SK-N-MC (cell line): ENCODE results near the gene AMHR2.
A peak's percentile ranks its signal among the peaks of the same experiment; 100 is the strongest.

Experiments
- DNase-seq: peaks from one replicate; pipeline ENCODE4 v3.0.0-alpha.2; 2011; ENCODE audit warnings: low read depth, low spot score
- H3K27ac ChIP-seq: fragments of 200-600 bp; sonication (generic); 2 replicates; pipeline ENCODE4 v1.5.1; 2016; ENCODE audit warnings: mixed run types
- H3K36me3 ChIP-seq: fragments of 200-600 bp; sonication (generic); 2 replicates; pipeline ENCODE4 v1.6.1; 2017; ENCODE audit warnings: antibody characterized with exemption, low read length, mixed read lengths; ENCODE audit not compliant: insufficient read depth
- H3K4me3 ChIP-seq: fragments of 200-600 bp; sonication (generic); 2 replicates; pipeline ENCODE4 v1.5.1; 2016
- H3K9ac ChIP-seq: fragments of 200-600 bp; sonication (generic); 2 replicates; pipeline ENCODE4 v1.8.0; 2017; ENCODE audit warnings: mixed run types, mixed read lengths; ENCODE audit not compliant: insufficient read length
- H3K9me3 ChIP-seq: fragments of 200-600 bp; sonication (generic); 2 replicates; pipeline ENCODE4 v1.6.1; 2017; ENCODE audit warnings: low read depth, mild to moderate bottlenecking, antibody characterized with exemption, low read length, moderate library complexity, mixed read lengths
- EZH2 ChIP-seq: fragments of 200-600 bp; sonication (generic); IDR thresholded peaks from one replicate; pipeline ENCODE4 v1.6.1; 2017; ENCODE audit warnings: antibody characterized with exemption
- FOXP2 ChIP-seq: optimal IDR thresholded peaks from 2 replicates; pipeline ENCODE3; 2011; ENCODE audit warnings: mild to moderate bottlenecking, moderate library complexity; ENCODE audit not compliant: insufficient read depth; ENCODE audit errors: extremely low read length, control extremely low read depth
- POLR2AphosphoS5 ChIP-seq: IDR thresholded peaks from 2 replicates; pipeline ENCODE4 v1.6.1; 2012; ENCODE audit warnings: mild to moderate bottlenecking, low read depth, low read length, borderline replicate concordance

Gene AMHR2

GRCh38 chr12:53456654-53457366 lies 33.2 kb downstream of the AMHR2 start:
- Histone ChIP-seq H3K27ac (no peak overlapping the region), H3K9ac (no peak overlapping the region), H3K36me3 (peaks cover 92% of the 10 kb centered on the region), H3K9me3 (no peaks in the 10 kb centered on the region), H3K4me3 (no peak overlapping the region)
- TF ChIP-seq FOXP2 (no peak), POLR2AphosphoS5 (0 out of 2 replicates have a peak, but pooled peaks have one; percentile 17)
- no peak for DNase-seq

- Histone ChIP-seq H3K4me3 (no peak overlapping the region), H3K36me3 (peaks cover 100% of the 10 kb centered on the region), H3K9ac (no peak overlapping the region), H3K9me3 (no peaks in the 10 kb centered on the region), H3K27ac (peak overlapping the region; percentile 30)
- DNase-seq: no peak
- TF ChIP-seq EZH2 (no peak), POLR2AphosphoS5 (no peak)
Observed at GRCh38 chr12:53459097-53459496, 35.4 kb downstream of the AMHR2 start.

DNA sequence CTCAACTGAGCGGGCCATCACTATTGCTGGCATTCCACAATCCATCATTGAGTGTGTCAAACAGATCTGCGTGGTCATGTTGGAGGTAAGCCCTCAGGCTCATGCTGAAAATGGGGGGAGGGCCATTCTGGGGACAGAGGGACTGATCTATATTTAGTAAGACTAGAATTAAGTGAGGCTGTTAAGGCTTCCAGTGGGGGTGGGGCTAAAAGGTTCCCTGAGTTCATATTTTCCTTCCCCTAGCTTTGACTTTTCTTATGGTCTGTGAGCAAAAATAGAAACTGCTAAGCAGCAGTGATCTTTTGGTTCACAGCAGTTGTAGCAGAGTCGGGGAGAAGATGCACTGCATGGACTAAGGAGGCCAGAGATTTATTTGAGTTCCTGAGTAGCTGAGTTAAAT lies 37.4 kb downstream of the AMHR2 start:
- Histone ChIP-seq H3K36me3 (peaks cover 100% of the 10 kb centered on the region), H3K9me3 (no peaks in the 10 kb centered on the region), H3K9ac (no peak overlapping the region), H3K27ac (no peak overlapping the region), H3K4me3 (no peak overlapping the region)
- DNase-seq: no peak
- TF ChIP-seq EZH2: no peak
- TF ChIP-seq FOXP2: no peak
- TF ChIP-seq POLR2AphosphoS5: no peak

DNA sequence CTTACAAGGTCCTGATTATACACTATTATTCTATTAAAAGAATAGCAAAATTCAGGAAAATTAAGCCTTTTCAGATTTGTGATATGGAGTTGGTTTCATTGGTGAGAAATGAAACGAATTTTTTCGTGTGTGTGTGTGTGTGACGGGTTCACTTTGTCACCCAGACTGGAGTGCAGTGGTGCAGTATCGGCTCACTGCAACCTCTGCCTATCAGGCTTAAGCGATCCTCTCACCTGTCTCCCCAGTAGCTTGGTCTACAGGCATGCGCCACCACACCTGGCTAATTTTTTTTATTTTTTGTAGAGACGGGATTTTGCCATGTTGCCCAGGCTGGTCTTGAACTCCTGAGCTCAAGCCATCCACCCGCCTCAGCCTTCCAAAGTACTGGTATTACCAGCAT lies 37.9 kb downstream of the AMHR2 start:
- no peak for DNase-seq
- Histone ChIP-seq H3K27ac (peak overlapping the region; percentile 16; the same call in 1 of the 2 replicates), H3K9me3 (no peaks in the 10 kb centered on the region), H3K9ac (no peak overlapping the region), H3K4me3 (no peak overlapping the region), H3K36me3 (peaks cover 100% of the 10 kb centered on the region)
- TF ChIP-seq EZH2 (no peak), FOXP2 (no peak), POLR2AphosphoS5 (no peak)

- TF ChIP-seq EZH2: no peak
- TF ChIP-seq POLR2AphosphoS5: no peak
- TF ChIP-seq FOXP2: no peak
- Histone ChIP-seq H3K4me3 (no peak overlapping the region), H3K9me3 (no peaks in the 10 kb centered on the region), H3K27ac (no peak overlapping the region), H3K9ac (no peak overlapping the region), H3K36me3 (peaks cover 100% of the 10 kb centered on the region)
- no peak for DNase-seq
Observed at GRCh38 chr12:53462935-53463334, 39.3 kb downstream of the AMHR2 start.

GRCh38 chr12:53463802-53464560 lies 40.3 kb downstream of the AMHR2 start:
- TF ChIP-seq POLR2AphosphoS5 (no peak), EZH2 (no peak), FOXP2 (no peak)
- Histone ChIP-seq H3K27ac (peak overlapping the region; percentile 27; the same call in 1 of the 2 replicates), H3K9me3 (no peaks in the 10 kb centered on the region), H3K9ac (no peak overlapping the region), H3K36me3 (peaks cover 100% of the 10 kb centered on the region), H3K4me3 (no peak overlapping the region)
- no peak for DNase-seq

DNA sequence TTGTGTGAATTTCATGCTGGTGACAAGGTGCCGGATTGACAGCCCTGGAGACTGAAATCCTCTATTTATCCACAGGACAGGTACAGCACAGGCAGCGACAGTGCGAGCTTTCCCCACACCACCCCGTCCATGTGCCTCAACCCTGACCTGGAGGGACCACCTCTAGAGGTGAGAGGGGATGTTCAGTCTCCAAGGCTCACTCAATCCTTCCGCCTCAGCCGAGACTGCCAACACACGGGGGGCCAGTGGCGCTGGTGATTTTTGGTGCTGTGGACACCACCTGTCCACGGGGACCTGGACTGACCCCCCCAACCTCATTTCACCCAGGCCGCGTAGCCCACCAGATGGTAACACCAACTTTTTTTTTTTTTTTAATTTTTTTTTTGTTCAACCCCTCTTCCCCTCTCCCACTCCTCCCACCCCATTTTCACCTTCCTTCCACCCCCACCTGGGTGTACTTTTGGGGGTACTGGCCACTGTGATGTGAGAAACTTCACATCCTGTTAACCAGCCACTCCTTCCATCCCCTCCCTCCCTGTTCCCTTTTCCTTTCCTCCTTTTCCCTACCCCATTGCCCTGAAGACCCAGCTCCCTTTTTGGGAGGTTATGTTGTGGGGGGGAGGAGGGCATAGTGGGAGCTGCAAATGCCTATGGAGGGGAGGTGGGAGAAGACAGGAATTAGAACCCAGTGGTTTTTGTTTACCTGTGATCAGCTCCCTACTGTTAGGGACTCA lies 41.2 kb downstream of the AMHR2 start:
- Histone ChIP-seq H3K27ac (no peak overlapping the region), H3K36me3 (peaks cover 100% of the 10 kb centered on the region), H3K9me3 (no peaks in the 10 kb centered on the region), H3K4me3 (no peak overlapping the region), H3K9ac (no peak overlapping the region)
- no peak for DNase-seq
- TF ChIP-seq EZH2: no peak
- TF ChIP-seq FOXP2: no peak
- no peak for TF ChIP-seq POLR2AphosphoS5

DNA sequence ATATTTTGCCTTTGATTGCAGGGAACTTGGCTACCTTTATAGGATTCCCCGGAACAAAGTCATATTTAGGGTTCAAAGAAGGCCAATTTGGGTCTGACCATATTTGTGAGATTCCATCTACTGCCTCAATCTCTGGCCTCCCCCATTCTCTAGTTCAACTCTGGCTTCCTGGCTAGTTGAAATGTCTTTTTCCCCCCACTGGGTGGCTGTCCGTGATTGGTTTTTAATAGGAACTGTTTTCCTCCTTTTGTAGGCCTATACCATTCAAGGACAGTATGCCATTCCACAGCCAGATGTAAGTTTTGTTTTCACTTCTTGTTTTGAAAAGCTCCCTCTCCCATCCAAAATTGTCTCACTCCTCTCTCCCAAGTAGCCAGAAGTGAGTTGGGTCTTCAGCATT lies 42.0 kb downstream of the AMHR2 start:
- TF ChIP-seq FOXP2 (no peak), POLR2AphosphoS5 (no peak), EZH2 (no peak)
- H3K4me3 ChIP-seq: no peak overlapping the region
- 0 out of 2 replicates have a peak overlapping the region, but pooled peaks have one; percentile 26 for H3K27ac ChIP-seq
- peaks cover 100% of the 10 kb centered on the region for H3K36me3 ChIP-seq
- H3K9ac ChIP-seq: no peak overlapping the region
- no peak for DNase-seq
- no peaks in the 10 kb centered on the region for H3K9me3 ChIP-seq

DNA sequence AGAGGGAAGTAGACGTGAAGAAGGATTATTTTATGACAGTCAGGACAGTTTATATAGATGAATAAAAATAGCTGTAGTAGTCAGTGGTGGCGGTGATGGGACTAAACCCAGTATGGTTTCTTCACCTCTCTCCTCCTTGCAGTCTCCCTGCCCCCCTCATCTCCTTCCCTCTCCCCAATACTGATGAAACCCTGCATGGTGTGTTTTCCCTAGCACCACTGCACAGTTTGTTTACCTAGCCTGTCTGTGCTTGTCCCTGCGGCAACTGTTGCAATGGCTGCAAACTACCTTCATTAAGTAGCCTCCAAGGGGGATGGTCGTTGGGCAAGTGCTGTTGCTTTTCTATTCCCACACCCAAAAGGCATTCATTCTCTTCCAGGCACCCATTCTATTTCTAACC lies 43.0 kb downstream of the AMHR2 start:
- no peak for DNase-seq
- TF ChIP-seq EZH2 (no peak), POLR2AphosphoS5 (no peak), FOXP2 (no peak)
- Histone ChIP-seq H3K4me3 (no peak overlapping the region), H3K27ac (no peak overlapping the region), H3K9me3 (no peaks in the 10 kb centered on the region), H3K9ac (no peak overlapping the region), H3K36me3 (peaks cover 99% of the 10 kb centered on the region)
